HG02623 (cell line): ENCODE results near the gene SIRPB1.
"Not testable (repeated sequence)": the region's sequence is repeated elsewhere in the genome, so short reads cannot be mapped to it uniquely, and the experiment has no call there.

ENCODE experiments used
- ATAC-seq: cut with Tn5 transposase; IDR thresholded peaks from one replicate; pipeline ENCODE4 v1.9.1; 2021; ENCODE audit warnings: moderate library complexity; ENCODE audit not compliant: unreplicated experiment

SIRPB1 gene

GRCh38 chr20:1619861-1620444 lies at the start of gene SIRPB1:
Gene SIRPB1, minus strand, starts transcription at chr20:1620009. Its CDS starts 65 bp downstream, at chr20:1619944.
- ATAC-seq: no peak

GRCh38 chr20:1669304-1669703 lies 49.5 kb upstream of the SIRPB1 start:
- no peak for ATAC-seq

GRCh38 chr20:1667502-1668085 lies 47.8 kb upstream of the SIRPB1 start:
- no peak for ATAC-seq

DNA sequence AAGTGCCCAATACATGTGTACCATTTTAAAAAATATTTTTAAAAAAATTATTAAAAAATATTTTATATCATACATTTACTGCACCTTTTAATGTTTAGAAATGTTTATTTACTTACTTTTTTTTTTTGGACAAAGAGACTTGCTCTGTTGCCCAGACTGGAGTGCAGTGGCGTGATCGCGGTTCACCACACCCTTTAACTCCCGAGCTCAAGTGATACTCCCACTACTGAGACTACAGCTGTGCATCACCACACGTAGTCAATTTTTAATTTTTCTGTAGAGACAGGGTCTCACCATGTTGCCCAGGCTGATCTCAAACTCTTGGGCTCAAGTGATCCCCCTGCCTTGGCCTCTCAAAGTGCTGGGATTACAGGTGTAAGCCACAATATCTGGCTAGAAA lies 47.0 kb upstream of the SIRPB1 start:
- ATAC-seq: no peak

DNA sequence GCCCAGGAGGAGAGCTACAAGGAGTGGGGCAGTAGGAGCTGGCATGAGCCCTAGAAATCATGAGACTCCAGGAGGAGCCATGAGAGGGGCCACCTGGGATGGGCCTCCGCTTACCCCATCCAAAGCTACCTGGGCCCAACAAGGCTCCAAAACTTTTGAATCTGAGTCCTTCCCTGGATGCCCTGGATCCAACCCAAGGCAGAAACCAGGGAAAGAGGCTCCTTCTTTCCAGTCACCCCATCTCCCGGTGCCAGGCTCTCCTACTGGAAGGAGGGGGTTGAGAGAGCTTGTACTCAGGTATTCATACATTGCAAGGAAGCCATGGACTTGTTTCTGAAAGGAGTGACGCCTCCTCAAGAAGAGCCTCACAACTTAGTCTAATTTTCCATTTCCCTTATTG lies 45.5 kb upstream of the SIRPB1 start:
- ATAC-seq: no peak

DNA sequence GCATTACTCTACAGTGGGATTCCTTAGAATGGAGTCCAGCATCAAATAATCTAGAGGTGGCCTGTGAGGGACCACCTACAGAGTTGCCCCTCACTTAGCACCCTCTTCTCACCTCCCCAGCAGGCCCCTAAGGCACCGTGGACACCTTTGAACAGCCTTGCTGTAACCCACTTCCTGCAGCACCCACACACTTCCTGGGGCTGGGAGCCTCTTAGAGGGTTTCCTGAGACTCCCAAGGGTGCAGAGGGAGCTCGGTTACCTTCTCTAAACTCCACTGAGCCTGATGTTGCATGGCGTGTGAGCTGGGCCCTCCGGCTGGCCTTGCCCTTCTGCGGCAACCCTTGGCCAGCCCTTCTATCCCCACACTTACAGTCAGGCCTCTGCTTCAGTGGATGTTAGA lies 45.1 kb upstream of the SIRPB1 start:
- no peak for ATAC-seq

DNA sequence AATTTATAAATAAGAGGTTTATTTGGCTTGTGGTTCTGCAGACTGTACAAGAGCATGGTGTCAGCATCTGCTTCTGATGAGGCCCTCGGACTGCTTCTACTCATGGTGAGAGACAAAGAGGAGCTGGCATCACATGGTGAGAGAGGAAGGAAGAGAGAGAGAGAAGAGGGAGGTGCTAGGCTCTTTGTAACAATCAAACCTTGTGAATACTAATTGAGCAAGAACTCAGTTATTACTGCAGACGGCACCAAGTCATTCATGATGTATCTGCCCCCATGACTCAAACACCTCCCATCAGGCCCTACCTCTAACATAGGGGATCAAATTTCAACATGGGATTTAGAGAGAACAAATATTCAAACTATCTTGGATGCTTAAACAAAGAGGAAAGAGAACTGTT lies 44.1 kb upstream of the SIRPB1 start:
- no peak for ATAC-seq

DNA sequence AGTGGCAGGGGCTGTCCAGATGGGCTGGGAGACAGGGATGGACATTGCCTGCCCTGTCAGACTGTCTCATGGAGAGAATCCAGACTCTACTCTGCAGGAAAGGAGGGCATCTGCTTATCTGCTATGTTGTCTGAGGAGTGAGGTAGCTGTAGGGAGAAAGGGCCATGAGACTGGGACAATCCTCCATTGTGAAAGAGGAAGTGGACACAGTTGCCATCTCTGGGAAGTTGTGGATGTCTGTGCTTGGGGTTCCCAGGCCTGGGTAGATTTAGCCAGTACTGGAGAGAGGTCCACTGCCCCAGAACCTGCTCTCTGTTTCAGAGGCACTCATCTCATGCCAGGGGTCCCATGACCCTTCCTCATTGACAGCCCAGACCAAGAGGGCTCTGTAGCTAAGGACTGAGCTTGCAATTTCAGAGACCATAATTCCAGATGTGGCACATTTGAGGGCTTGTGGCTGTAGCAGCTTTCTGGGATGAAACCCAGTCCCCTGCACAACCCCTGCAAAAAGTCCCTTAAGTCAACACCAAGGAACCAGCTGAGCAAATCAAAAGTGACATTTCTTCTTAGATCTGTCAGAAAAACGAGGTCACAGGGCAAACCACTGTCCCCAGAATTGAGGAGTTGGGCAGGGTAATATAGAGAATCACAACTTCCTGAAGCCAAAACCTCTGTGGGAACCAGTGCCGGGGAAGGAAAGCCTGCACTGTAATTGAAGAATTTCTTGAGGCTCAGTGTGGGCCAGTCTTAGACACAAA lies 41.9 kb upstream of the SIRPB1 start:
- no peak for ATAC-seq

DNA sequence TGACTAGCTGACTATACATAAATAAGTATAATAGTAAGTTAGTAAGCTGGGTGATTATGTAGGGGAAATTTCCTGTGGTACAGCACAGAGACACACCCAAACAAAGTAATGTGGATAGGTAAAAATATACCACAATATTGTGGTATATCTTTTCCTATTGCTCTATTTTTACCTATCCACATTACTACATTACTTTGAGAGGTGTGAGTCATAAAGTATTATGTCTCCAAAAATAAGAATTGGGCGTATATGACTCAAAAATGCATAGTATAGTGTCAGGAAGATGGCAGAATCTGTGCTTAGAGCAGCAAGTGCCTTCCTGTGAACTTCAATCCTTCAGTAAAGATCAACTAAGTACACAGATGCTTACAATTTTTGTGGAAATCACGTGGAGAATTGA lies 40.4 kb upstream of the SIRPB1 start:
- no peak for ATAC-seq

GRCh38 chr20:1657556-1658334 lies 37.9 kb upstream of the SIRPB1 start, which contains the start of gene SIRPG:
Gene SIRPG, minus strand, starts transcription at chr20:1657779. Its CDS starts 65 bp downstream, at chr20:1657714.
- no peak for ATAC-seq

- no peak for ATAC-seq
Observed at GRCh38 chr20:1656844-1657243, 37.0 kb upstream of the SIRPB1 start.

GRCh38 chr20:1654996-1655395 lies 35.2 kb upstream of the SIRPB1 start:
- ATAC-seq: no peak

- no peak for ATAC-seq
Observed at GRCh38 chr20:1652960-1653359, 33.2 kb upstream of the SIRPB1 start.

- ATAC-seq: no peak
Observed at GRCh38 chr20:1652104-1652503, 32.3 kb upstream of the SIRPB1 start.

- ATAC-seq: no peak
Observed at GRCh38 chr20:1651268-1652058, 31.7 kb upstream of the SIRPB1 start.

DNA sequence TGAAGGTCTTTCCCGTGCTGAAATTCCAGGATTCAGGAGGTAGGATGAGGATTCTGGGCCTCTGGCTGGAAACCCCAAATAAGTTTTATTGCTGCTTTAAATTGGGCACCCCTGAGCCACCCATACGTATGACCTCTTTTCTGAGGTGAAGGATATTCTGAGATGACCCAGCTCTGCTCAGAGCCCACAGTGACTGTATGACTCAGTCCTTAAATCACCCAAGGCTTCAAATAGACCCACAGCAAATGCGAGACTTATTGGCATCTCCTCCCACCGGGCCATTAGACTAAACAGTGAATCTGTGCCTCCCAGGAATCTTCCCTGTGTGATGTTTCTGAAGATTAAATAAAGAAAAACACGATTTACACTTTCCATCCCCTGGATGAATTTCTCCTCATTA lies 28.3 kb upstream of the SIRPB1 start:
- no peak for ATAC-seq

DNA sequence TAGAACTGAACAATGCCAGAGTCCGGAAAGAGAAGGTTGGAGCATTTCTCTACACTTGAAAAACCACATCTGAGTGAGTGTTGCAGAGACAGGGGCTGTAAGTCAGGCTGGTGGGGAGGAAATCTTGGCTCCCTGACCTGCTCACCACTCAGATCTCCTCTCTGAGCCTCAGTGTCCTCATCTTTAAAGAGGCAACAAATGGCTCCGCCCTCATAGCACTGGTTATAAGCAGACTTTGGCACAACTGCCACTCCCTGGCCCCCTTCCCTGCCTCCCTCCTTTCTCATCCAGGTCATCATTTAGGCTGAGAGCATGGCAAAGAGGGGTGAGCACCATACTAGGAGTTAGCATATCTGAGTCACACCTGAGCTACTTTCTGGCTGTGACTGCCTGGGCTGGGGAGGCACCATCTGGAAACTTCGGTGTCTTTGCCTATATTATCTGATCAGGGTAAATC lies 27.2 kb upstream of the SIRPB1 start:
- ATAC-seq: no peak

GRCh38 chr20:1644101-1644962 lies 24.5 kb upstream of the SIRPB1 start:
- ATAC-seq: no peak

DNA sequence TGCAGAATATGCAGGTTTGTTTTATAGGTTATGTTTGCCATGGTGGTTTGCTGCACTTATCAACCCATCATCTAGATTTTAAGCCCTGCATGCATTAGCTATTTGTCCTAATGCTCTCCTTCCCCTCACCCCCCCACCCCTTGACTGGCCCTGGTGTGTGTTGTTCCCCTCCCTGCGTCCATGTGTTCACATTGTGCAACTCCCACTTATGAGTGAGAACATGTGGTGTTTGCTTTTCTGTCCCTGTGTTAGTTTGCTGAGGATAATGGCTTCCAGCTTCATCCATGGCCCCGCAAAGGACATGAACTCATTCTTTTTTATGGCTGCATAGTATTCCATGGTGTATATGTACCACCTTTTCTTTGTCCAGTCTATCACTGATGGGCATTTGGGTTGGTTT lies 18.8 kb upstream of the SIRPB1 start:
- not testable (repeated sequence) for ATAC-seq

DNA sequence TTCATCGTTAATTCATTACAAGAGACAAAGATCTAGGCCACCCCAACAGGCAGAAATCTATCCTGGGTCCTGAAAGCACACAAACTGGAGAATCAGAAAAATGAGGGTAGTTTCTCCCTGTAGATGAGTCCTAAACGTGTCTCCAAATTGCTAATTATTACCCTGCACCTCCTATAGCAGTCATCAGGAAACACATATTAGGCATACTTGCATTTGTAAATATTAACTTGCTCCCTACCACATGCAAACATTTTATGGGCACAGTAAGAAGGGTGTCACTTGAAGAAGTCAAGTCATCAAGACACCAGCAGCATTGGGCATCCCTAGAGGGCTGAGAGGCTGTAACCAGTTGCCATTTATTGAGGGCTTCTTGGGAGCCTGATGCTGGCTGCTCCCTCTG lies 17.9 kb upstream of the SIRPB1 start:
- ATAC-seq: no peak
